GM10266 (cell line): ENCODE measurements around the gene FAM222B.
"Not testable (repeated sequence)": the region's sequence is repeated elsewhere in the genome, so short reads cannot be mapped to it uniquely, and the experiment has no call there.

ENCODE experiments used
- DNase-seq: peaks from one replicate; pipeline ENCODE4 v3.0.0; 2012; ENCODE audit errors: extremely low spot score
- CTCF ChIP-seq: IDR thresholded peaks from 2 replicates; pipeline ENCODE4 v1.5.1; 2012; ENCODE audit warnings: mild to moderate bottlenecking, low read depth; ENCODE audit not compliant: control insufficient read depth, insufficient read depth; ENCODE audit errors: missing control alignments

FAM222B gene

GRCh38 chr17:28788100-28788499 lies 54.5 kb downstream of the FAM222B start:
- DNase-seq: no peak
- no peak for TF ChIP-seq CTCF

- no peak for TF ChIP-seq CTCF
- no peak for DNase-seq
These were observed 59.4 kb downstream of the FAM222B start for GRCh38 chr17:28783161-28783560.

- DNase-seq: not testable (repeated sequence)
These were observed 63.0 kb downstream of the FAM222B start for GRCh38 chr17:28779601-28780000.

- no peak for DNase-seq
- no peak for TF ChIP-seq CTCF
These were observed 65.4 kb downstream of the FAM222B start for GRCh38 chr17:28777178-28777577.

- TF ChIP-seq CTCF: no peak
- DNase-seq: no peak
These were observed 68.4 kb downstream of the FAM222B start for GRCh38 chr17:28774206-28774605.

GRCh38 chr17:28773736-28774135 lies 68.9 kb downstream of the FAM222B start:
- no peak for TF ChIP-seq CTCF
- no peak for DNase-seq

- no peak for DNase-seq
- no peak for TF ChIP-seq CTCF
These were observed 77.6 kb downstream of the FAM222B start for GRCh38 chr17:28765038-28765437.

GRCh38 chr17:28763804-28764266 lies 78.8 kb downstream of the FAM222B start:
- DNase-seq: peak; percentile 69
- TF ChIP-seq CTCF: peak; percentile 82
